RWPE2 (cell line): ENCODE measurements around the gene ENPP1.

Source experiments
- ATAC-seq: fragments of 200-7000 bp; cut with Tn5 transposase; 3 replicates; pipeline ENCODE4 v1.9.1; 2021; ENCODE audit warnings: low read depth
- DNase-seq: peaks from one replicate; pipeline ENCODE4 v3.0.0-alpha.2; 2020; ENCODE audit warnings: low spot score
- H3K27ac ChIP-seq: fragments of 450-650 bp; 2 replicates; pipeline ENCODE4 v1.5.1; 2017; ENCODE audit warnings: mild to moderate bottlenecking; ENCODE audit not compliant: poor library complexity, severe bottlenecking
- H3K27me3 ChIP-seq: fragments of 250-450 bp; sonication (Bioruptor Pico); 2 replicates; pipeline ENCODE4 v1.5.1; 2021; ENCODE audit warnings: mild to moderate bottlenecking, moderate library complexity; ENCODE audit not compliant: insufficient read depth, poor library complexity, severe bottlenecking
- H3K36me3 ChIP-seq: fragments of 250-450 bp; sonication (Bioruptor Pico); 2 replicates; pipeline ENCODE4 v1.5.1; 2020; ENCODE audit warnings: low read depth, mild to moderate bottlenecking, moderate library complexity
- H3K4me1 ChIP-seq: fragments of 250-450 bp; sonication (Bioruptor Pico); 2 replicates; pipeline ENCODE4 v1.5.1; 2021; ENCODE audit warnings: mild to moderate bottlenecking, moderate library complexity; ENCODE audit not compliant: insufficient read depth, poor library complexity, severe bottlenecking
- H3K4me3 ChIP-seq: fragments of 250-450 bp; sonication (Bioruptor Pico); 2 replicates; pipeline ENCODE4 v1.5.1; 2021; ENCODE audit warnings: mild to moderate bottlenecking, moderate library complexity; ENCODE audit not compliant: severe bottlenecking
- H3K9me3 ChIP-seq: fragments of 250-450 bp; sonication (Bioruptor Pico); 2 replicates; pipeline ENCODE4 v1.5.1; 2021; ENCODE audit warnings: mild to moderate bottlenecking, moderate library complexity; ENCODE audit not compliant: severe bottlenecking
- CTCF ChIP-seq: fragments of 450-650 bp; IDR thresholded peaks from one replicate; pipeline ENCODE4 v1.5.1; 2017; ENCODE audit warnings: mild to moderate bottlenecking, moderate library complexity; ENCODE audit not compliant: poor library complexity, severe bottlenecking

The ENPP1 gene

DNA sequence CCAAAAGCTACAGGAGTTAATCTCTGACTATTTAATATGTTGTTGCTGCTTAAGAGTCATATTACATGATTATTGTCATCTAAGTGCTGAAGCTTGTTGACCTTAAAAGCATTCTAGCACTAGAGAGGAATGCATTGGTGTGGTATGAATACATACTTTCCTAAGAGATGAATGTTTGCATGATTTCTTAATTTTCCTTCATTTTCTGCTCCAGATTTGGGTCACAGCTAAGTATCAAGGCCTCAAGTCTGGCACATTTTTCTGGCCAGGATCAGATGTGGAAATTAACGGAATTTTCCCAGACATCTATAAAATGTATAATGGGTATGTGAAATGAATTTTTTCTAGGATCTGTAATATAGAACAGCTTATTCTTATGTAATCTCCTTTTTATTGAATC is 53.6 kb downstream of the ENPP1 start:
- no peaks in the 10 kb centered on the region for H3K36me3 ChIP-seq
- no peak for TF ChIP-seq CTCF
- no peaks in the 10 kb centered on the region for H3K9me3 ChIP-seq
- DNase-seq = no peak
- H3K27ac ChIP-seq = no peak overlapping the region
- H3K4me1 ChIP-seq = peaks cover 13% of the 10 kb centered on the region
- ATAC-seq = no peak
- no peak overlapping the region for H3K4me3 ChIP-seq
- no peaks in the 10 kb centered on the region for H3K27me3 ChIP-seq

- H3K4me1 ChIP-seq = peaks cover 13% of the 10 kb centered on the region
- H3K27ac ChIP-seq = no peak overlapping the region
- no peak for ATAC-seq
- H3K9me3 ChIP-seq = no peaks in the 10 kb centered on the region
- no peaks in the 10 kb centered on the region for H3K36me3 ChIP-seq
- H3K27me3 ChIP-seq = no peaks in the 10 kb centered on the region
- TF ChIP-seq CTCF = no peak
- no peak for DNase-seq
- H3K4me3 ChIP-seq = no peak overlapping the region
Measured at GRCh38 chr6:131862476-131862875, 54.7 kb downstream of the ENPP1 start.

DNA sequence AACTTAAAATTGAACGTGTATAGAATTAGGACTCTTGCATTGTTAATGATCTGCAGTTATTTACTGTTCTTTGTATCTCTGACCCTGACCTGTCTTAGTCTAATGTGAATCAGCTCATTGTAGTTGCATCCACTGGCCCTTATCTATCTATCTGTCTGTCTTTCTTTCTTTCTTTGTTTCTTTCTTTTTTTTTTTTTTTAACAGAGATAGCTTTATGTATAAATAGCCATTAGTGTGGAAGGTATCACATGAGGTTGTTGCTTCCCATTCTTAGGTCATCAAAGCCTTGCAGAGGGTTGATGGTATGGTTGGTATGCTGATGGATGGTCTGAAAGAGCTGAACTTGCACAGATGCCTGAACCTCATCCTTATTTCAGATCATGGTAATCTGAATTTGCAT is 59.9 kb downstream of the ENPP1 start:
- Histone ChIP-seq H3K27ac (no peak overlapping the region), H3K4me3 (no peak overlapping the region), H3K4me1 (peaks cover 13% of the 10 kb centered on the region), H3K27me3 (no peaks in the 10 kb centered on the region), H3K9me3 (no peaks in the 10 kb centered on the region), H3K36me3 (no peaks in the 10 kb centered on the region)
- TF ChIP-seq CTCF = no peak
- DNase-seq (no peak), ATAC-seq (no peak)

DNA sequence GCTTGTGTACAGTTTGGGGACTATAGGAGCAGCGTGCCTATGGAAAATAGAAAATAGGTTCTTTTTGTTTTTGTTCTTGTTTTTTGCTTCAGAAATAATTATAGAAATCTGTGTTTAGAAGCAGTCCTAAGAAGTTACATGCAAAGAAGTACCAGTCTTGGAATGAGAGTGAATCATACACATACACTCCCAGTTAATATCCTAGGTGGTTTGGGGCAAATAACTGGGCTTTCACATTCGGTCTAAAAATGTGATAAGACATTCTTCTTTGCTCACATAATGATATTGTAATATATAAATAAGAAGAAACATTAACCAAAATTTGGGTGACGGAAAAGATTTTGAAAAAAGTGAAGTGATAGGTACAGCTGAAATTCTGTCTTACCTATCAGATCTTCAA is 61.0 kb downstream of the ENPP1 start:
- Histone ChIP-seq H3K36me3 (no peaks in the 10 kb centered on the region), H3K9me3 (no peaks in the 10 kb centered on the region), H3K27me3 (no peaks in the 10 kb centered on the region), H3K4me3 (no peak overlapping the region), H3K27ac (no peak overlapping the region), H3K4me1 (peaks cover 8% of the 10 kb centered on the region)
- no peak for ATAC-seq
- TF ChIP-seq CTCF = no peak
- DNase-seq = no peak

- H3K4me3 ChIP-seq = no peak overlapping the region
- H3K36me3 ChIP-seq = no peaks in the 10 kb centered on the region
- no peak overlapping the region for H3K27ac ChIP-seq
- no peaks in the 10 kb centered on the region for H3K27me3 ChIP-seq
- DNase-seq (no peak), ATAC-seq (no peak)
- TF ChIP-seq CTCF = no peak
- no peaks in the 10 kb centered on the region for H3K9me3 ChIP-seq
- H3K4me1 ChIP-seq = no peaks in the 10 kb centered on the region
Measured at GRCh38 chr6:131875647-131876046, 67.8 kb downstream of the ENPP1 start.
